Kidney (tissue), 14 donors: ENCODE data around the gene SPC24. TPM values are rescaled to one million over a fixed set of nuclear protein-coding genes. Genes with fewer than 3 reads are reported as not detected.

Source experiments
- DNase-seq, 5 donors: peaks; one replicate each; pipeline ENCODE4 v3.0.0-alpha.2; 2013 to 2020
- FAIRE-seq: peaks from 2 replicates; lab custom pipeline; 2012; peaks lifted over from hg19 to GRCh38; lab: Jason Lieb, UNC
- H3K27ac ChIP-seq, 2 donors: one replicate each; pipeline ENCODE4 v1.7.0; 2013; ENCODE audit warnings: low read depth in 2 of 2, low read length in 2 of 2, inconsistent platforms in 1 of 2
- H3K27me3 ChIP-seq: one replicate; pipeline ENCODE4 v1.7.1; 2013; ENCODE audit warnings: low read length, inconsistent platforms; ENCODE audit not compliant: control insufficient read depth, insufficient read depth
- H3K36me3 ChIP-seq, 3 donors: one replicate each; pipeline versions ENCODE4 v1.7.0 to v1.7.1; 2013; ENCODE audit warnings: low read length in 3 of 3, control low read depth in 1 of 3, inconsistent platforms in 1 of 3; ENCODE audit not compliant: insufficient read depth in 3 of 3, control insufficient read depth in 2 of 3
- H3K4me1 ChIP-seq, 3 donors: one replicate each; pipeline versions ENCODE4 v1.7.0 to v1.7.1; 2013; ENCODE audit warnings: low read length in 3 of 3, inconsistent platforms in 1 of 3, low read depth in 1 of 3; ENCODE audit not compliant: control insufficient read depth in 2 of 3, insufficient read depth in 2 of 3
- H3K4me3 ChIP-seq, 3 donors: one replicate each; pipeline versions ENCODE4 v1.7.0 to v1.8.1; 2013; ENCODE audit warnings: low read length in 3 of 3, control low read depth in 1 of 3, inconsistent platforms in 1 of 3
- H3K9ac ChIP-seq, 3 donors: one replicate each; pipeline versions ENCODE4 v1.7.0 to v1.7.1; 2013; ENCODE audit warnings: low read length in 3 of 3, control low read depth in 1 of 3, inconsistent platforms in 1 of 3
- H3K9me3 ChIP-seq, 3 donors: one replicate each; pipeline versions ENCODE4 v1.7.0 to v1.7.1; 2013; ENCODE audit warnings: low read length in 3 of 3, control low read depth in 1 of 3, inconsistent platforms in 1 of 3; ENCODE audit not compliant: control insufficient read depth in 2 of 3, insufficient read depth in 1 of 3
- CTCF ChIP-seq: IDR thresholded peaks from 3 replicates; pipeline ENCODE4 v1.5.1; 2012; ENCODE audit warnings: mild to moderate bottlenecking, moderate library complexity, borderline replicate concordance; ENCODE audit not compliant: insufficient read depth; ENCODE audit errors: extremely low read depth
- intact Hi-C: fragments of 100-400 bp; cut with DNase I; formaldehyde crosslinking; loops from one replicate; pipeline ENCODE4 v1.11.1; 2022
- polyA plus RNA-seq: library from polyadenylated mRNA; stranded (reverse); fragments of 350-450 nt; fragmentation: Illumina TruSeq; extraction: RNeasy Lipid Tissue Mini Kit (QIAGEN cat#74804); gene quantifications from one replicate; pipeline ENCODE4 v1.2.3, GENCODE V29; 2014; ENCODE audit warnings: low read depth, low replicate concordance; ENCODE audit not compliant: insufficient read depth
- total RNA-seq: library from RNA; stranded (reverse); fragmentation: NEBNext Ultra II Directional; extraction: Animal tissue kit (Norgen Biotek cat#: 25700); gene quantifications from one replicate; pipeline ENCODE4 v1.2.1, GENCODE V29; 2021
- donor health status: control.
- donor health status: control.
- donor health status: control.
- donor health status: control.
- donor health status: control.
- donor health status: DM: yes; HTN: yes; CAD: no.
- donor health status: Normal renal cell carcinoma (clear cell type).

The SPC24 gene
- total and polyA plus RNA-seq, 2 donors from 2014 or later: 0.65 to 1.7 TPM

- FAIRE-seq (no peak), DNase-seq (no peak)
- Histone ChIP-seq H3K4me3 (no peak overlapping the region), H3K27ac (no peak overlapping the region), H3K4me1 (peaks cover 0 to 24% (median 18%) of the 10 kb centered on the region in 3 donors), H3K9me3 (no peaks in the 10 kb centered on the region), H3K27me3 (no peaks in the 10 kb centered on the region), H3K36me3 (peaks cover 0 to 7% (median 0%) of the 10 kb centered on the region in 3 donors), H3K9ac (no peak overlapping the region)
- intact Hi-C loops: loop anchor here (5.0 kb wide), 1 partner anchor 64 kb away; no protein-coding TSS in a partner anchor
- TF ChIP-seq CTCF: no peak
Measured at GRCh38 chr19:11200931-11201330, 45.3 kb upstream of the SPC24 start.

GRCh38 chr19:11200015-11200574 lies 44.5 kb upstream of the SPC24 start:
- Histone ChIP-seq H3K27me3 (no peaks in the 10 kb centered on the region), H3K4me3 (no peak overlapping the region), H3K36me3 (peaks cover 0 to 7% (median 2%) of the 10 kb centered on the region in 3 donors), H3K4me1 (peaks cover 2 to 29% (median 17%) of the 10 kb centered on the region in 3 donors), H3K9me3 (no peaks in the 10 kb centered on the region), H3K27ac (no peak overlapping the region), H3K9ac (no peak overlapping the region)
- intact Hi-C loops: loop anchor here (5.0 kb wide), 1 partner anchor 63 kb away; no protein-coding TSS in a partner anchor
- DNase-seq (no peak), FAIRE-seq (no peak)
- TF ChIP-seq CTCF: no peak

- FAIRE-seq: no peak
- Histone ChIP-seq H3K4me1 (peaks cover 2 to 25% (median 13%) of the 10 kb centered on the region in 3 donors), H3K36me3 (peaks cover 0 to 7% (median 2%) of the 10 kb centered on the region in 3 donors)
Measured at GRCh38 chr19:11199517-11199916, 43.9 kb upstream of the SPC24 start.

More at GRCh38 chr19:11199517-11199916, 43.9 kb upstream of the SPC24 start:
- DNase-seq: no peak
- Histone ChIP-seq H3K27me3 (no peaks in the 10 kb centered on the region), H3K27ac (peak overlapping the region in 1 of 2 donors; percentile 20), H3K9me3 (no peaks in the 10 kb centered on the region), H3K4me3 (no peak overlapping the region), H3K9ac (no peak overlapping the region)
- intact Hi-C loops: no loop called here
- no peak for TF ChIP-seq CTCF
